Activated naive CD8-positive, alpha-beta T cell treated with anti-CD3 and anti-CD28 coated beads, Interleukin-2, amount 10 ng/mL, durations not matched to agents 7 days and 5 days (primary cell): ENCODE data around the gene TPGS1. TPM values are rescaled to one million over a fixed set of nuclear protein-coding genes. Genes with fewer than 3 reads are reported as not detected.
"Not testable (repeated sequence)": the region's sequence is repeated elsewhere in the genome, so short reads cannot be mapped to it uniquely, and the experiment has no call there.

Source experiments
- ATAC-seq: fragments of 150-1000 bp; cut with Tn5 transposase; one replicate; pipeline ENCODE4 v1.10.0; 2021; ENCODE audit warnings: low read depth, moderate library complexity
- POLR2A ChIA-PET: fragments of 350-600 bp; sonication (Branson Sonifier 250); formaldehyde crosslinking; loops from one replicate; lab custom pipeline; 2021; ENCODE audit warnings: antibody characterized with exemption; lab: Charles Lee
- DNase-seq: peaks from one replicate; pipeline ENCODE4 v3.0.0; 2021
- H3K27ac Mint-ChIP-seq: one replicate; pipeline ENCODE4 v1.8.0; 2022; ENCODE audit warnings: mild to moderate bottlenecking, mixed read lengths
- H3K27me3 Mint-ChIP-seq: one replicate; pipeline ENCODE4 v1.8.0; 2022; ENCODE audit warnings: mild to moderate bottlenecking, moderate library complexity, mixed read lengths
- H3K36me3 Mint-ChIP-seq: one replicate; pipeline ENCODE4 v1.8.0; 2021; ENCODE audit warnings: mild to moderate bottlenecking, mixed read lengths
- H3K4me1 Mint-ChIP-seq: one replicate; pipeline ENCODE4 v1.8.0; 2021; ENCODE audit warnings: mixed read lengths
- H3K4me3 Mint-ChIP-seq: one replicate; pipeline ENCODE4 v1.8.0; 2022; ENCODE audit warnings: mild to moderate bottlenecking, moderate library complexity, mixed read lengths
- H3K9me3 Mint-ChIP-seq: one replicate; pipeline ENCODE4 v1.8.0; 2021; ENCODE audit warnings: mixed read lengths
- total RNA-seq, 2 experiments: library from RNA; stranded (reverse); gene quantifications; one replicate each; pipeline ENCODE4 v1.2.3, GENCODE V29; 2021

Gene TPGS1
- total RNA-seq, 2 experiments from 2014 or later, result 27.0 to 27.2 TPM

- ATAC-seq (no peak), DNase-seq (no peak)
- Mint-ChIP-seq H3K36me3 (no peaks in the 10 kb centered on the region), H3K27ac (no peak overlapping the region), H3K9me3 (peaks cover 3% of the 10 kb centered on the region), H3K4me3 (no peak overlapping the region), H3K4me1 (no peaks in the 10 kb centered on the region), H3K27me3 (peaks cover 2% of the 10 kb centered on the region)
- POLR2A ChIA-PET, result no interaction called here
Measured at GRCh38 chr19:468587-469256, 38.6 kb upstream of the TPGS1 start.

- no peak overlapping the region for H3K27ac Mint-ChIP-seq
- H3K27me3 Mint-ChIP-seq, result no peaks in the 10 kb centered on the region
- POLR2A ChIA-PET, result no interaction called here
- no peak for DNase-seq
- ATAC-seq, result no peak
- H3K9me3 Mint-ChIP-seq, result no peaks in the 10 kb centered on the region
- H3K4me3 Mint-ChIP-seq, result no peak overlapping the region
- no peaks in the 10 kb centered on the region for H3K4me1 Mint-ChIP-seq
- H3K36me3 Mint-ChIP-seq, result no peaks in the 10 kb centered on the region
Measured at GRCh38 chr19:469833-470232, 37.5 kb upstream of the TPGS1 start.

- Mint-ChIP-seq H3K27ac (no peak overlapping the region), H3K4me3 (no peak overlapping the region), H3K36me3 (no peaks in the 10 kb centered on the region), H3K9me3 (no peaks in the 10 kb centered on the region), H3K27me3 (peaks cover 2% of the 10 kb centered on the region), H3K4me1 (no peaks in the 10 kb centered on the region)
- POLR2A ChIA-PET, result no interaction called here
- ATAC-seq, result no peak
- no peak for DNase-seq
Measured at GRCh38 chr19:470701-471100, 36.6 kb upstream of the TPGS1 start.

DNA sequence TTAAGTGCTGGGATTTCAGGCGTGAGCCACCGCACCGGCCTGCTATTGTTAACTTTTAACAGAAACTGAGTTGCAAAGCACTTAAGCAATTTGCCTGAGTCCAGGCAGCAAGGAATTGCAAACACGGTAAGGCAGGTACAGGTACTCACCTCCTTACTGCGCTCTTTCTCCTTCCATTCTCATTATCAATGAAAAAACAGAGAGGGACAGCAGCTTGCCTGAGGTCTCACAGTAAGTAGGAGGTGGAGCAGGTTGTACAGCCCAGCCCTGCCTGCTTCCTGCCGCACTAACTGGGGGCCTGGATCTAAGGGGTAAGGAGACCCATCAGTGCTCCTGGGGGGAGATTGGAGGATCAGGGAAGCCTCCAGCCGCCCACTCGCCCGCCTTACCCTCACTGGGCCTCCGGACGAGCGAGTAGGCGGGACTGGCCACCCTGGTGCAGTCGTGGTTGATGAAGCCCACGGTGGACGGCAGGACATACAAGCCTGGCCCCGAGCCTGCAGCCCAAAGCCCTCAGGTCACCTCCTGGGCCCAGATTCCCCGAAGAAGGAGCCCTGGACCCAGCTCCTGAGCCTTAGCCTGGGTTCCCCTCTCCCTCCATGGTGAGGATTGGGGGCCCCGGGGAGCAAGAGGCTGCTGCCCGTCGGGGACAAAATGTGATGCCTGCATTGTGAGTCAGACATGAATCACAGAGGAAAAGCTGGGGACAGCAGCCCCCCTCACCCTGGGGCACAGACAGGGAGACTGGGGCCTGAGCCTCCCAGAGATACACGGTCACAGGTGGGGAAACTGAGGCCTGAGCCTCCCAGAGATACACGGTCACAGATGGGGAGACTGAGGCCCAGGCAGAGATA lies 35.1 kb upstream of the TPGS1 start:
- no peaks in the 10 kb centered on the region for H3K4me1 Mint-ChIP-seq
- H3K36me3 Mint-ChIP-seq, result no peaks in the 10 kb centered on the region
- peaks cover 2% of the 10 kb centered on the region for H3K27me3 Mint-ChIP-seq
- H3K9me3 Mint-ChIP-seq, result no peaks in the 10 kb centered on the region
- H3K27ac Mint-ChIP-seq, result no peak overlapping the region
- DNase-seq (no peak), ATAC-seq (no peak)
- H3K4me3 Mint-ChIP-seq, result no peak overlapping the region
- POLR2A ChIA-PET, result no interaction called here

DNA sequence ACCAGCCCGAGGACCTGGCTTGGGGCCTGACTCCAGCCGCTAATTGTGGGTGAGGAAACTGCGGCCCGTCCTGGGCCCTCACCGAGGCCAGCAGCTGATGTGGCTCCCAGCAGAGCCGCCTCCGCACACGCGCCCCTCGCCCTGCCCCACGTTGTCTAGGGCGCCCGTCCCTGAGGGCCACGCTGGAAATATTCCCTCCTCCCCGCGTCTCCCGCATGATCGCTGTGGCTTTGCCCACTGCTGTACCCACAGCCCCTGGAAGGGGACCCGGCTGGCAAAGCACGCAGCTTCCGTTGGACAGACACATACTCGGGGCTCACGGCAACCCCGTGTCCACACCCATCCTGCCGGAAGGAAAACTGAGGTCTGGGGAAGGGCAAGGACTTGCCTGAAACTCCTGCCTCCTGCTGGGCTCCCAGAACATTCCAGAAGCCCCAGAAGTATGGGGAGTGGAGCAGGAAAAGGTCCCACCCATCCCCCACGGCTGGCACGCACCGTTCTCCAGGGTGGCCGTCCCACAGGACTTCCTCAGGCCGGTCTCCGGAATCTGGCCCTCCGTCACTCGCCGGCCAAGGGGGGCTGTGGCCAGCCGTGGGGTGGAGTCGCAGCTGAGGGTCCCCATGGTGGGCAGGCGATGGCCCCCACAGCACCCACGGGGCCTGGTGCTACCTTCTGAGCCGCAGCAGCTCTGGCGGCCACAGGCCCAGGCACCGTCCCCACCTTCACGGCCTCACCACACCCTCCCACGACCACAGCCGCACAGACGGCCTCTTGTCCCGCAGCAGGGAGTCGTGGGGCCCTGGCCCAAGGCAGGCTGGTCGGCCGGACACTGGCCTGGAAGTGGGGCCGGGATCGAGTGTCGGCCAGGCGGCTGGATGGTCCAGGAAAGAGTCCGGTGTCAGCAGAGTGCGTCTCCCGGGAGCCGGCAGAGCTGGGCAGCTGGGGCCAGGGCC lies 32.9 kb upstream of the TPGS1 start:
- DNase-seq, result no peak
- Mint-ChIP-seq H3K4me3 (no peak overlapping the region), H3K4me1 (no peaks in the 10 kb centered on the region), H3K27ac (no peak overlapping the region), H3K9me3 (no peaks in the 10 kb centered on the region), H3K27me3 (peaks cover 2% of the 10 kb centered on the region), H3K36me3 (no peaks in the 10 kb centered on the region)
- ATAC-seq, result no peak
- POLR2A ChIA-PET, result no interaction called here

DNA sequence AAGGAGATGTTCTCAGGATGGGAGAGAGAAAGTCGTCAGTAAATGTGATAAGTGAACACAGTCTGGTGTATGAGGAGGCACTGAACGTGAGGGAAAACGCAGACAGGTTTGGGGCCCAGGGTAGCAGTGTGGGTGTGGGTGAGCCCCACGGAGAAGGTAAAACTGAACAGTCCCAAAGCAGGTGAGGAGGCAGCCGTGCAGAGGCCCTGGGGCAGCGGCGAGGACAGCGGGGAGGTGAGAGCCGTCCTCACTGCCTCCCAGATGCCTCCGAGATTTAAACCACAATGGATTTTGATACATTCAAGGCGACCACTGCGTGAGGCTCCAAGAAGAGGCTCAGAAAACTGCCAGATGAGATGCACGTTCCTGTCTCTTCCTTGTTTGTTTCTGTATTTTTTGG lies 31.9 kb upstream of the TPGS1 start:
- peaks cover 4% of the 10 kb centered on the region for H3K4me1 Mint-ChIP-seq
- H3K27me3 Mint-ChIP-seq, result peaks cover 2% of the 10 kb centered on the region

DNA sequence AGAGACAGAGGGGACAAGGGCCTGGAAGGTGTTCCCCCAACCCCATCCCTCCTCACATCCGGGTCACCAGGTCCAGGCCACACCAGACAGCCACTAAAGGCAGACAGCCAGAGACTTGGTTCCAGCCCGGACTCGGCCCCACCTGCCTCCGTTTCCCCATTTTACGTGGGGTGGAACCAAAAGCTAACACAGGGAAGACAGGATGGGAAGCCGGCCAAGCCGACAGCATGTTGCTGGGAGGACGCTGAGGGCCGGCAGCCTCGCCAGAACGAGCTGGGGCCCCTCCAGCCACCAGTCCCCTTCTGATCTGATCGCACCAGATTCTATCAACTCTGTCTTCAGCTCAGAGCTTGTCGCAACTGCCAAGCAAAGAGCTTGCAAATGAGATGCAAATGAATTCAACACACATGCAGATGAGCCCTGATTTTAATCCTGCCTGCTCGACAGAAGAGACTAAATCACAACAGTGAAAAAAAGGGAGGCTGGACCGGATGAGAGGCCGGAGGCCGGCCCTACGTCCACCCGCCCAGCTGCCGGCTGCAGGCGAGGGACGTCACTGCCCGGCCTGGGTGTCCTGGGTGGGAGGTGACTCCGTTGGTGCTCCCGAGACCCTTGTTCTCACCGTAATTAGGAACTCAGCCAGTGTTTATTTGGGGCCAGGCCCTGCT lies 28.9 kb upstream of the TPGS1 start:
- Mint-ChIP-seq H3K36me3 (peaks cover 14% of the 10 kb centered on the region), H3K4me3 (no peak overlapping the region), H3K27me3 (peaks cover 4% of the 10 kb centered on the region), H3K27ac (no peak overlapping the region), H3K4me1 (peaks cover 11% of the 10 kb centered on the region), H3K9me3 (peaks cover 19% of the 10 kb centered on the region)
- ATAC-seq, result no peak
- POLR2A ChIA-PET, result no interaction called here
- DNase-seq, result no peak

More for the DNA sequence above, 31.9 kb upstream of the TPGS1 start:
- peaks cover 5% of the 10 kb centered on the region for H3K9me3 Mint-ChIP-seq
- ATAC-seq (no peak), DNase-seq (no peak)
- H3K4me3 Mint-ChIP-seq, result no peak overlapping the region
- no peak overlapping the region for H3K27ac Mint-ChIP-seq
- POLR2A ChIA-PET, result no interaction called here
- peaks cover 3% of the 10 kb centered on the region for H3K36me3 Mint-ChIP-seq

GRCh38 chr19:478976-479375 lies 28.3 kb upstream of the TPGS1 start:
- Mint-ChIP-seq H3K36me3 (peaks cover 14% of the 10 kb centered on the region), H3K9me3 (peaks cover 19% of the 10 kb centered on the region), H3K27me3 (peaks cover 4% of the 10 kb centered on the region), H3K4me3 (no peak overlapping the region), H3K27ac (no peak overlapping the region), H3K4me1 (peaks cover 11% of the 10 kb centered on the region)
- POLR2A ChIA-PET, result no interaction called here
- DNase-seq, result no peak
- ATAC-seq, result no peak

DNA sequence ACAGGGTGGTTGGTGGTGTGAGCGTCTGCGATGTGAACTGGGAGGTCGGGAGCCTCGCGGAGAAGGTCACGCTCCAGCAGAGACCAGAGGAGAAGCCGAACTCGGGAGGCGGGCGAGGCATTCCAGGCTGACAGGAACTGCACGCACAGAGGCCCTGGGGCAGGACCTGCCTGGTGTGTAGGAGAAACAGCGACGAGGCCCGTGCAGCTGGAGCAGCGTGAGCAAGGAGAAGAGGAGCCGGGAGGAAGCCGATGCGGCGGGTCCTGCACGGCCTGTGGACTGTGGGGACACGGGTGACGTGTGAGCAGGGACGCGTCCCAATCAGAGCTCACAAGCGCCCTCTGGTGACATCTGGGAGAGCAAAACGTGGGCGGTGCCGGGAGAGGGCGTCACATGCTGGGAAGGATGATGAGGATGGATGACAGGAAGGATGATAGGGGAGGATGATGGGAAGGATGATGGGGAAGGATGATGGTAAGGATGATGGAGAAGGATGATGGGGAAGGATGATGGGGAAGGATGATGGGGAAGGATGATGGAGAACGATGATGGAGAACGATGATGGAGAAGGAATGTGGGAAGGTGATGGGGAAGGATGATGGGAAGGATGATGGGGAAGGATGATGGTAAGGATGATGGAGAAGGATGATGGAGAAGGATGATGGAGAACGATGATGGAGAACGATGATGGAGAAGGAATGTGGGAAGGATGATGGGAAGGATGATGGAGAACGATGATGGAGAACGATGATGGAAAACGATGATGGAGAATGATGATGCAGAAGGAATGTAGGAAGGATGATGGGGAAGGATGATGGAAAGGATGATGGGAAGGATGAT lies 27.1 kb upstream of the TPGS1 start:
- POLR2A ChIA-PET, result no interaction called here
- H3K9me3 Mint-ChIP-seq, result peaks cover 19% of the 10 kb centered on the region
- peaks cover 14% of the 10 kb centered on the region for H3K36me3 Mint-ChIP-seq
- peak overlapping the region; percentile 79 for H3K27ac Mint-ChIP-seq
- ATAC-seq, result no peak
- no peak for DNase-seq
- H3K4me3 Mint-ChIP-seq, result peak overlapping the region; percentile 58
- H3K4me1 Mint-ChIP-seq, result peaks cover 11% of the 10 kb centered on the region
- H3K27me3 Mint-ChIP-seq, result peaks cover 4% of the 10 kb centered on the region

DNA sequence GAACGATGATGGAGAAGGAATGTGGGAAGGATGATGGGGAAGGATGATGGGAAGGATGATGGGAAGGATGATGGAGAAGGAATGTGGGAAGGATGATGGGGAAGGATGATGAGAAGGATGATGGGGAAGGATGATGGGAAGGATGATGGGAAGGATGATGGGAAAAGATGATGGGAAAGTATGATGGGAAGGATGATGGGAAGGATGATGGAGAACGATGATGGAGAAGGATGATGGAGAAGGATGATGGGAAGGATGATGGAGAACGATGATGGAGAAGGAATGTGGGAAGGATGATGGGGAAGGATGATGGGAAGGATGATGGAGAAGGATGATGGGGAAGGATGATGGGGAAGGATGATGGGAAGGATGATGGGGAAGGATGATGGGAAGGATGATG lies 26.2 kb upstream of the TPGS1 start:
- H3K27me3 Mint-ChIP-seq, DNase-seq, POLR2A ChIA-PET, ATAC-seq: not testable (repeated sequence)
- H3K36me3 Mint-ChIP-seq, result peaks cover 14% of the 10 kb centered on the region
- peaks cover 19% of the 10 kb centered on the region for H3K9me3 Mint-ChIP-seq
- peaks cover 11% of the 10 kb centered on the region for H3K4me1 Mint-ChIP-seq
- peak overlapping the region; percentile 79 for H3K27ac Mint-ChIP-seq
- peak overlapping the region; percentile 35 for H3K4me3 Mint-ChIP-seq

DNA sequence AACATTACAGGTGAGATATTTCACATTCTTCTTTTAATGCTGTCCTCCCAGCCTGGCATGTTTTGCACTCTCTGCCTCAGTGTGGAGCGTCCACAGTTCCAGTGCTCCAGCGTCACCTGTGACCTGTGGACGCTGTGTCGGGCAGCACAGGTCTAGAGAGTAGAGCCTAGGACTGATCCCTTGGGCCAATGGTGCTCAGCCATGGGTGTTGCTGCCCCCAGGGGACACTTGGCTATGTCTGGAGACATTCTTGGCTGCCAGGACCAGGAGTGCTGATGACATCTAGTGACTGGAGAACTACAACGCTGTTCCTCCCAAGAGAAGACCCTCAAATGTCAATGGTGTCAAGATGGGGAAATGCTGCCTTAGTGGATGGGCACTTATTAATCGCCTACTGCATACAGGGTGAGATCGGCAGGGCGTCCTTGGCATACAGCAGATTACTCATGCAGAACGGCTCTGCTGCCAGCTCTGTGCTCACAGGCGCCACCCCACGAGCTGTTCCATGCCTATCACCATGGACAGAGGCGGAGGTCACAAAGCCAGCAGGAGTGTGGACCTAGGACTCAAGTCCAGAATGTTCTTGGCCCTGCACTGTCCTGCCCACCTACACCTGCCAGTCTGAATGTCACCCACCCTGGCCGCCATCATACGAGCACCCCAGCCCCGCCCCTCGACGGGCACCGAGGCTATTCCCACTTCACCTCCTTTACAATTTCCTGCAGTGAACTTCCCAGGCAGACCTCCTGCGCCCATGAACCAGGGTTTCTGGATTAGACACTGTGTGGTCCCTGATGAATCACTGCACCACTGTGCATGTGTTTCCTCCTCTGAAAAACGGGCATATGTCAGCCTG lies 24.9 kb upstream of the TPGS1 start:
- H3K36me3 Mint-ChIP-seq, result peaks cover 14% of the 10 kb centered on the region
- H3K4me1 Mint-ChIP-seq, result peaks cover 11% of the 10 kb centered on the region
- peaks cover 4% of the 10 kb centered on the region for H3K27me3 Mint-ChIP-seq
- peaks cover 19% of the 10 kb centered on the region for H3K9me3 Mint-ChIP-seq
- no peak overlapping the region for H3K27ac Mint-ChIP-seq
- no peak overlapping the region for H3K4me3 Mint-ChIP-seq
- no peak for DNase-seq
- POLR2A ChIA-PET, result interaction anchor here (0.6 kb wide), 1 partner anchor 29 kb away, joined by 4 read pairs; no protein-coding TSS in a partner anchor
- ATAC-seq, result no peak
